NCI-H82 (cell line): ENCODE data around the gene SUN2.

Experiments used
- DNase-seq: peaks from one replicate; lab custom pipeline; 2025; lab: John Stamatoyannopoulos, UW

The SUN2 gene

GRCh38 chr22:38751422-38752346 is 4.1 kb downstream of the SUN2 start:
- no peak for DNase-seq

- DNase-seq = no peak
These were observed 4.8 kb downstream of the SUN2 start for GRCh38 chr22:38751066-38751421.

GRCh38 chr22:38750638-38751037 is 5.2 kb downstream of the SUN2 start:
- no peak for DNase-seq

GRCh38 chr22:38750104-38750503 is 5.7 kb downstream of the SUN2 start:
- no peak for DNase-seq

GRCh38 chr22:38748487-38749136 is 7.2 kb downstream of the SUN2 start:
- no peak for DNase-seq

- no peak for DNase-seq
These were observed 9.9 kb downstream of the SUN2 start for GRCh38 chr22:38745676-38746460.

GRCh38 chr22:38744981-38745380 is 10.8 kb downstream of the SUN2 start:
- no peak for DNase-seq

- DNase-seq = no peak
These were observed 13.4 kb downstream of the SUN2 start for GRCh38 chr22:38742176-38742942.

GRCh38 chr22:38741576-38741975 is 14.2 kb downstream of the SUN2 start:
- DNase-seq = no peak

- no peak for DNase-seq
These were observed 14.6 kb downstream of the SUN2 start for GRCh38 chr22:38741166-38741565.

GRCh38 chr22:38740754-38741153 is 15.0 kb downstream of the SUN2 start:
- no peak for DNase-seq

- DNase-seq = no peak
These were observed 15.6 kb downstream of the SUN2 start for GRCh38 chr22:38740116-38740723.

- no peak for DNase-seq
These were observed 16.3 kb downstream of the SUN2 start for GRCh38 chr22:38739300-38740055.

GRCh38 chr22:38738475-38739070 is 17.2 kb downstream of the SUN2 start:
- no peak for DNase-seq

GRCh38 chr22:38737302-38738060 is 18.3 kb downstream of the SUN2 start:
- no peak for DNase-seq

- no peak for DNase-seq
These were observed 19.6 kb downstream of the SUN2 start for GRCh38 chr22:38736257-38736570.

- DNase-seq = no peak
These were observed 20.1 kb downstream of the SUN2 start for GRCh38 chr22:38735465-38736256.

GRCh38 chr22:38735126-38735464 is 20.7 kb downstream of the SUN2 start:
- DNase-seq = no peak
